ENCODE measurements around the gene PMFBP1. TPM values are rescaled to one million over a fixed set of nuclear protein-coding genes. Genes with fewer than 3 reads are reported as not detected.

Gene PMFBP1
- total RNA-seq, 2 experiments from 2014 or later = 2.0 to 3.1 TPM

- ChIA-PET POLR2A (interaction anchor here (0.6 to 0.8 kb wide), 2 partner anchors 54 to 110 kb away, joined by 3 read pairs; no protein-coding TSS in a partner anchor), CTCF (ENCODE audit: unreplicated experiment) (no interaction called here)
These were observed 16.6 kb upstream of the PMFBP1 start for GRCh38 chr16:72188541-72188940.

GRCh38 chr16:72187551-72187950 is 15.6 kb upstream of the PMFBP1 start:
- BruUV-seq (replicated peaks) = no TSS peak
- CTCF ChIA-PET (ENCODE audit: unreplicated experiment) = no interaction called here

More at GRCh38 chr16:72188541-72188940, 16.6 kb upstream of the PMFBP1 start:
- intact Hi-C loops (cut with micrococcal nuclease; ENCODE audit: unreplicated experiment) = no loop called here
- DNase-seq (ENCODE audit: low spot score) = no peak
- no TSS peak for BruUV-seq (replicated peaks)
- Histone ChIP-seq H3K27ac (ENCODE audit: low read depth, low read length, poor library complexity, severe bottlenecking) (no peak overlapping the region), H4K20me1 (ENCODE audit: insufficient read depth, low read length) (no peaks in the 10 kb centered on the region), H3K4me3 (ENCODE audit: low read depth, low read length, poor library complexity, severe bottlenecking) (no peak overlapping the region), H3K9me3 (ENCODE audit: low read length) (no peaks in the 10 kb centered on the region), H3K79me2 (ENCODE audit: insufficient read depth, low read depth, low read length) (no peaks in the 10 kb centered on the region), H3K9me2 (ENCODE audit: insufficient read depth, low read length) (no peaks in the 10 kb centered on the region), H3K4me1 (ENCODE audit: insufficient read depth, low read length, poor library complexity, severe bottlenecking) (no peaks in the 10 kb centered on the region), H2AFZ (ENCODE audit: low read length) (no peak overlapping the region), H3K4me2 (ENCODE audit: low read length) (no peak overlapping the region), H3K36me3 (ENCODE audit: insufficient read depth, low read length) (no peaks in the 10 kb centered on the region)
- no peak for TF ChIP-seq EZH2phosphoT487 (IDR thresholded peaks at IDR 0.05; ENCODE audit: borderline replicate concordance, low read depth, low read length)
- TF ChIP-seq CTCF (conservative IDR thresholded peaks at IDR 0.05; ENCODE audit: low read length) = no peak

More at GRCh38 chr16:72187551-72187950, 15.6 kb upstream of the PMFBP1 start:
- Histone ChIP-seq H3K36me3 (ENCODE audit: insufficient read depth, low read length) (no peaks in the 10 kb centered on the region), H4K20me1 (ENCODE audit: insufficient read depth, low read length) (no peaks in the 10 kb centered on the region), H3K9me2 (ENCODE audit: insufficient read depth, low read length) (no peaks in the 10 kb centered on the region), H3K9me3 (ENCODE audit: low read length) (no peaks in the 10 kb centered on the region), H3K4me1 (ENCODE audit: insufficient read depth, low read length, poor library complexity, severe bottlenecking) (no peaks in the 10 kb centered on the region), H2AFZ (ENCODE audit: low read length) (no peak overlapping the region), H3K79me2 (ENCODE audit: insufficient read depth, low read depth, low read length) (no peaks in the 10 kb centered on the region), H3K27ac (ENCODE audit: low read depth, low read length, poor library complexity, severe bottlenecking) (no peak overlapping the region), H3K4me2 (ENCODE audit: low read length) (no peak overlapping the region), H3K4me3 (ENCODE audit: low read depth, low read length, poor library complexity, severe bottlenecking) (no peak overlapping the region)
- intact Hi-C loops (cut with micrococcal nuclease; ENCODE audit: unreplicated experiment) = no loop called here
- no peak for DNase-seq (ENCODE audit: low spot score)
- no peak for TF ChIP-seq CTCF (conservative IDR thresholded peaks at IDR 0.05; ENCODE audit: low read length)
- no peak for TF ChIP-seq EZH2phosphoT487 (IDR thresholded peaks at IDR 0.05; ENCODE audit: borderline replicate concordance, low read depth, low read length)
- POLR2A ChIA-PET = interaction anchor here (0.7 kb wide), 1 partner anchor 108 kb away, joined by 3 read pairs; no protein-coding TSS in a partner anchor

All from OCI-LY7 (cell line).